T-helper 17 cell (primary cell): ENCODE data around the gene RNU4-1. TPM values are rescaled to one million over a fixed set of nuclear protein-coding genes. Genes with fewer than 3 reads are reported as not detected.
A peak's percentile ranks its signal among the peaks of the same experiment; 100 is the strongest.
"Not testable (repeated sequence)": the region's sequence is repeated elsewhere in the genome, so short reads cannot be mapped to it uniquely, and the experiment has no call there.

ENCODE experiments used
- ATAC-seq: fragments of 150-1000 bp; cut with Tn5 transposase; 2 replicates; pipeline ENCODE4 v1.10.0; 2021; ENCODE audit warnings: mild to moderate bottlenecking, moderate library complexity
- DNase-seq, 3 donors: peaks; one replicate each; pipeline versions ENCODE4 v3.0.0 to v3.0.0-alpha.2; 2020 to 2021
- H3K9me3 ChIP-seq: one replicate; pipeline ENCODE4 v1.7.0; 2013; ENCODE audit warnings: low read length, mild to moderate bottlenecking; ENCODE audit not compliant: control insufficient read depth, poor library complexity, severe bottlenecking
- H3K27ac Mint-ChIP-seq: one replicate; pipeline ENCODE4 v1.8.0; 2022; ENCODE audit warnings: mild to moderate bottlenecking, moderate library complexity, mixed read lengths
- H3K27me3 Mint-ChIP-seq: one replicate; pipeline ENCODE4 v1.8.0; 2022; ENCODE audit warnings: mixed read lengths
- H3K36me3 Mint-ChIP-seq: one replicate; pipeline ENCODE4 v1.8.0; 2022; ENCODE audit warnings: low read depth, mixed read lengths
- H3K4me1 Mint-ChIP-seq: one replicate; pipeline ENCODE4 v1.8.0; 2022; ENCODE audit warnings: mild to moderate bottlenecking, mixed read lengths
- H3K4me3 Mint-ChIP-seq: one replicate; pipeline ENCODE4 v1.8.0; 2022; ENCODE audit warnings: mild to moderate bottlenecking, moderate library complexity, mixed read lengths
- total RNA-seq, 4 donors: library from RNA in 2 of 4; stranded (reverse) in 2 of 4; gene quantifications; one replicate each; pipeline ENCODE4 v1.2.3 and lab custom pipeline; 2022 to 2026

Gene RNU4-1
- total RNA-seq, 2 donors from 2014 or later = 2,168 to 2,286 TPM

DNA sequence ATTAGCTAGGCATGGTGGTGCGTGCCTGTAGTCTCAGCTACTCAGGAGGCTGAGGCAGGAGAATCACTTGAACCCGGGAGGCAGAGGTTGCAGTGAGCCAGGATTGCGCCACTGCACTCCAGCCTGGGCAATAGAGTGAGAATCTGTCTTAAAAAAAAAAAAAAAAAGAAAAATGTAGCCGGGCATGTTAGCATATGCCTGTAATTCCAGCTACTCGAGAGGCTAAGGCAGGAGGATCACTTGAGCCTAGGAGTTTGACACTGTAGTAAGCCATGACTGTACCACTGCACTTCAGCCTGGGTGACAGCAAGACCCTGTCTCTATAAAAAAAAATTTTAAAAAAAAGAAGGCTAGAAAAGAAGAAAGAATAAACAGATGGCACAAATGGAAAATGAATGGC is 46.3 kb downstream of the RNU4-1 start:
- H3K4me3 Mint-ChIP-seq, H3K36me3 Mint-ChIP-seq, DNase-seq, H3K9me3 ChIP-seq, H3K27me3 Mint-ChIP-seq, ATAC-seq: not testable (repeated sequence)
- Mint-ChIP-seq H3K4me1 (peaks cover 65% of the 10 kb centered on the region), H3K27ac (peak overlapping the region; percentile 78)

Other genes starting within 250 kb of the RNU4-1 start
- 10 to 100 TPM; 53.3 to 64.9 TPM for gene RAB35, start 176.5 kb downstream of the RNU4-1 start, total RNA-seq
- gene GCN1, start 98.5 kb downstream of the RNU4-1 start, total RNA-seq = 100 to 1,000 TPM; 150 to 163 TPM
- 1,000 to 10,000 TPM; 2,187 to 2,381 TPM for gene RPLP0, start 92.1 kb downstream of the RNU4-1 start, total RNA-seq
- gene PXN, start 27.5 kb downstream of the RNU4-1 start, total RNA-seq = 100 to 1,000 TPM; 155 to 190 TPM
- gene RNU4-2, start 1.3 kb downstream of the RNU4-1 start, total RNA-seq = over 10,000 TPM; 12,026 to 15,039 TPM
- 1 to 10 TPM in 1 of 2 donors, under 1 TPM in 1; 0.45 to 1.4 TPM for gene SIRT4, start 9.1 kb upstream of the RNU4-1 start, total RNA-seq
- not detected for gene PLA2G1B, start 34.5 kb upstream of the RNU4-1 start, total RNA-seq
- gene MSI1, start 75.9 kb upstream of the RNU4-1 start, total RNA-seq = not detected
- 100 to 1,000 TPM; 136 to 144 TPM for gene COX6A1, start 144.9 kb upstream of the RNU4-1 start, total RNA-seq
- gene TRIAP1, start 153.1 kb upstream of the RNU4-1 start, total RNA-seq = 10 to 100 TPM; 18.6 to 21.9 TPM
- 10 to 100 TPM; 15.6 to 18.7 TPM for gene GATC, start 153.2 kb upstream of the RNU4-1 start, total RNA-seq
- 100 to 1,000 TPM; 122 to 124 TPM for gene SRSF9, start 176.5 kb upstream of the RNU4-1 start, total RNA-seq
- gene DYNLL1, start 202.9 kb upstream of the RNU4-1 start, total RNA-seq = 10 to 100 TPM; 70.2 to 72.2 TPM
- gene COQ5, start 235.9 kb upstream of the RNU4-1 start, total RNA-seq = 10 to 100 TPM; 11.7 to 11.8 TPM
- 100 to 1,000 TPM; 372 to 430 TPM for gene RNF10, start 241.1 kb upstream of the RNU4-1 start, total RNA-seq